Small intestine (tissue), 7 donors: Measurements from ENCODE around the gene TP53BP1. TPM values are rescaled to one million over a fixed set of nuclear protein-coding genes. Genes with fewer than 3 reads are reported as not detected.

Experiments used
- DNase-seq, 2 donors: peaks; one replicate each; pipeline versions ENCODE4 v3.0.0 to v3.0.0-alpha.2; 2013
- FAIRE-seq: peaks from 2 replicates; lab custom pipeline; 2012; peaks lifted over from hg19 to GRCh38; lab: Jason Lieb, UNC
- H3K27ac ChIP-seq, 3 donors: one replicate each; pipeline ENCODE4 v1.5.1; 2013; ENCODE audit warnings: low read length in 2 of 3, mild to moderate bottlenecking in 2 of 3, control low read depth in 1 of 3, inconsistent platforms in 1 of 3, low read depth in 1 of 3, moderate library complexity in 1 of 3
- H3K27me3 ChIP-seq, 3 donors: one replicate each; pipeline ENCODE4 v1.6.1; 2013; ENCODE audit warnings: low read length in 3 of 3, inconsistent platforms in 1 of 3; ENCODE audit not compliant: control insufficient read depth in 3 of 3, insufficient read depth in 3 of 3
- H3K36me3 ChIP-seq, 3 donors: one replicate each; pipeline ENCODE4 v1.6.1; 2013; ENCODE audit warnings: low read length in 3 of 3, inconsistent platforms in 1 of 3, low read depth in 1 of 3, mild to moderate bottlenecking in 1 of 3, moderate library complexity in 1 of 3; ENCODE audit not compliant: control insufficient read depth in 3 of 3, insufficient read depth in 2 of 3
- H3K4me1 ChIP-seq, 3 donors: one replicate each; pipeline ENCODE4 v1.6.1; 2013; ENCODE audit warnings: low read length in 2 of 3, inconsistent platforms in 1 of 3, low read depth in 1 of 3, mild to moderate bottlenecking in 1 of 3, moderate library complexity in 1 of 3; ENCODE audit not compliant: control insufficient read depth in 3 of 3, insufficient read depth in 2 of 3
- H3K4me3 ChIP-seq, 3 donors: one replicate each; pipeline ENCODE4 v1.5.1; 2013; ENCODE audit warnings: low read length in 3 of 3, control low read depth in 1 of 3, inconsistent platforms in 1 of 3, low read depth in 1 of 3, mild to moderate bottlenecking in 1 of 3, moderate library complexity in 1 of 3
- H3K9me3 ChIP-seq, 2 donors: one replicate each; pipeline ENCODE4 v1.6.1; 2013; ENCODE audit warnings: low read depth in 1 of 2, low read length in 1 of 2; ENCODE audit not compliant: control insufficient read depth in 2 of 2, insufficient read depth in 1 of 2
- WGBS, 3 donors: extraction: QIAGEN DNeasy Blood & Tissue Kit; methylation state at CpG; one replicate each; pipeline ENCODE4 v1.1.7; 2013; 5-methylcytosine and 5-hydroxymethylcytosine counted together
- polyA plus RNA-seq, 4 donors: library from polyadenylated mRNA; stranded (reverse) in 3 of 4; unstranded in 1 of 4; fragments of 200-250 nt in 3 of 4; fragments of 120-200 nt in 1 of 4; gene quantifications; one replicate each; pipeline versions ENCODE4 v1.2.1 to v1.2.3, GENCODE V29; 2013
- donor health status: healthy with polysubstance abuse.
- donor health status: control.
- donor health status: control.
- donor health status: Bipolar disorder and iron deficiency.
- donor health status: healthy.

Gene TP53BP1
- polyA plus RNA-seq, 4 donors = 1.1 to 28.5 (median 5.6) TPM

DNA sequence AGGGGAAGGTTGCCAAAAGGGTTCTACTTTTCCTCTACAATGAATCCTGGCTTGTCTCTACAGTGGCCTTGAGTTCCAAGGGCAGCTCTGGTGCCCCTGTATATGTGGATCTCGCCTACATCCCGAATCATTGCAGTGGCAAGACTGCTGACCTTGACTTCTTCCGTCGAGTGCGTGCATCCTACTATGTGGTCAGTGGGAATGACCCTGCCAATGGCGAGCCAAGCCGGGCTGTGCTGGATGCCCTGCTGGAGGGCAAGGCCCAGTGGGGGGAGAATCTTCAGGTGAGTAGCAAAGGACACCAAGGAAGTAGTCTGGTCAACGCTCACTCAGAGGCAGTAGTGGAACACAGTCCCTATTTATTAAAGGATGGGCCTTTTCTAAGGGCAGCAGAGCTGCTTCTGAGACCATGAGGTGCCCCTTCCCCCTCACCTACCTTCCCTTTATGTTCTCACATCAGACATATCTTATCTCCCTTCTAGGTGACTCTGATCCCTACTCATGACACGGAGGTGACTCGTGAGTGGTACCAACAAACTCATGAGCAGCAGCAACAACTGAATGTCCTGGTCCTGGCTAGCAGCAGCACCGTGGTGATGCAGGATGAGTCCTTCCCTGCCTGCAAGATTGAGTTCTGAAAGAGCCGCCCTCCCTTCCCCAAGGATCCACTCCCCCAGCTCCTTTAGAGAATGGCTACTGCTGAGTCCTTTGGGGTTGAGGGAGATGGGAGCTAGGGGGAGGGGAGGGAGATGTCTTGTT lies 36.8 kb upstream of the TP53BP1 start:
- Histone ChIP-seq H3K36me3 (peaks cover 0 to 41% (median 3%) of the 10 kb centered on the region in 3 donors), H3K4me3 (no peak overlapping the region), H3K9me3 (no peaks in the 10 kb centered on the region), H3K27ac (no peak overlapping the region), H3K27me3 (no peaks in the 10 kb centered on the region), H3K4me1 (peaks cover 0 to 10% (median 0%) of the 10 kb centered on the region in 3 donors)
- no peak for DNase-seq
- FAIRE-seq = no peak
- WGBS, 3 donors = 84 to 90% (median 87%) methylated on average over 12 of the region's 12 CpGs

DNA sequence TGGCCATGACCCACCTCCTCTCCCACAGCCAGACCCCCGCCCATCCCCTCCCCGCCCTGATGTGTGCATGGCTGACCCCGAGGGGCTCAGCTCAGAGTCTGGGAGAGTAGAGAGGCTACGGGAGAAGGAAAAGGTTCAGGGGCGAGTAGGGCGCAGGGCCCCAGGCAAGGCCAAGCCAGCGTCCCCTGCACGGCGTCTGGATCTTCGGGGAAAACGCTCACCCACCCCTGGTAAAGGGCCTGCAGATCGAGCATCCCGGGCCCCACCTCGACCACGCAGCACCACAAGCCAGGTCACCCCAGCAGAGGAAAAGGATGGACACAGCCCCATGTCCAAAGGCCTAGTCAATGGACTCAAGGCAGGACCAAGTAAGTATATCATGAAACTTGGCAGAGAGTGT lies 36.2 kb upstream of the TP53BP1 start:
- Histone ChIP-seq H3K9me3 (no peaks in the 10 kb centered on the region), H3K4me1 (peaks cover 0 to 10% (median 0%) of the 10 kb centered on the region in 3 donors), H3K4me3 (no peak overlapping the region), H3K27ac (no peak overlapping the region), H3K27me3 (no peaks in the 10 kb centered on the region), H3K36me3 (peaks cover 0 to 40% (median 0%) of the 10 kb centered on the region in 3 donors)
- 87 to 92% (median 92%) methylated on average over 15 of the region's 15 CpGs for WGBS, 3 donors
- no peak for FAIRE-seq
- no peak for DNase-seq

DNA sequence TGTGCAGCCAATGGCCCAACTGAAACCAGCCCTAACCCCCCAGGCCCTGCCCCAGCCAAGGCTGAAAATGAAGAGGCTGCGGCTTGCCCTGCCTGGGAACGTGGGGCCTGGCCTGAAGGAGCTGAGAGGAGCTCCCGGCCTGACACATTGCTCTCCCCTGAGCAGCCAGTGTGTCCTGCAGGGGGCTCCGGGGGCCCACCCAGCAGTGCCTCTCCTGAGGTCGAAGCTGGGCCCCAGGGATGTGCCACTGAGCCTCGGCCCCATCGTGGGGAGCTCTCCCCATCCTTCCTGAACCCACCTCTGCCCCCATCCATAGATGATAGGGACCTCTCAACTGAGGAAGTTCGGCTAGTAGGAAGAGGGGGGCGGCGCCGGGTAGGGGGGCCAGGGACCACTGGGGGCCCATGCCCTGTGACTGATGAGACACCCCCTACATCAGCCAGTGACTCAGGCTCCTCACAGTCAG lies 35.6 kb upstream of the TP53BP1 start:
- DNase-seq (no peak), FAIRE-seq (no peak)
- WGBS, 3 donors = 81 to 88% (median 85%) methylated on average over 11 of the region's 11 CpGs
- H3K27ac ChIP-seq = no peak overlapping the region
- H3K9me3 ChIP-seq = no peaks in the 10 kb centered on the region
- peaks cover 0 to 39% (median 0%) of the 10 kb centered on the region in 3 donors for H3K36me3 ChIP-seq
- H3K4me3 ChIP-seq = no peak overlapping the region
- peaks cover 0 to 10% (median 0%) of the 10 kb centered on the region in 3 donors for H3K4me1 ChIP-seq
- H3K27me3 ChIP-seq = no peaks in the 10 kb centered on the region

DNA sequence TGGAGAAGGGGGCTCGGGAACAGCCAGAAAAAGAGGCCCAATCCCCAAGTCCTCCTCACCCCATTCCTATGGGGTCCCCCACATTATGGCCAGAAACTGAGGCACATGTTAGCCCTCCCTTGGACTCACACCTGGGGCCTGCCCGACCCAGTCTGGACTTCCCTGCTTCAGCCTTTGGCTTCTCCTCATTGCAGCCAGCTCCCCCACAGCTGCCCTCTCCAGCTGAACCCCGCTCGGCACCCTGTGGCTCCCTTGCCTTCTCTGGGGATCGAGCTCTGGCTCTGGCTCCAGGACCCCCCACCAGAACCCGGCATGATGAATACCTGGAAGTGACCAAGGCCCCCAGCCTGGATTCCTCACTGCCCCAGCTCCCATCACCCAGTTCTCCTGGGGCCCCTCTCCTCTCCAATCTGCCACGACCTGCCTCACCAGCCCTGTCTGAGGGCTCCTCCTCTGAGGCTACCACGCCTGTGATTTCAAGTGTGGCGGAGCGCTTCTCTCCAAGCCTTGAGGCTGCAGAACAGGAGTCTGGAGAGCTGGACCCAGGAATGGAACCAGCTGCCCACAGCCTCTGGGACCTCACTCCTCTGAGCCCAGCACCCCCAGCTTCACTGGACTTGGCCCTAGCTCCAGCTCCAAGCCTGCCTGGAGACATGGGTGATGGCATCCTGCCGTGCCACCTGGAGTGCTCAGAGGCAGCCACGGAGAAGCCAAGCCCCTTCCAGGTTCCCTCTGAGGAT lies 35.0 kb upstream of the TP53BP1 start:
- peaks cover 0 to 45% (median 0%) of the 10 kb centered on the region in 3 donors for H3K36me3 ChIP-seq
- H3K4me1 ChIP-seq = peaks cover 0 to 6% (median 0%) of the 10 kb centered on the region in 3 donors
- no peak overlapping the region for H3K4me3 ChIP-seq
- no peak overlapping the region for H3K27ac ChIP-seq
- DNase-seq = no peak
- 83 to 88% (median 87%) methylated on average over 12 of the region's 12 CpGs for WGBS, 3 donors
- no peaks in the 10 kb centered on the region for H3K27me3 ChIP-seq
- no peaks in the 10 kb centered on the region for H3K9me3 ChIP-seq
- FAIRE-seq = no peak

DNA sequence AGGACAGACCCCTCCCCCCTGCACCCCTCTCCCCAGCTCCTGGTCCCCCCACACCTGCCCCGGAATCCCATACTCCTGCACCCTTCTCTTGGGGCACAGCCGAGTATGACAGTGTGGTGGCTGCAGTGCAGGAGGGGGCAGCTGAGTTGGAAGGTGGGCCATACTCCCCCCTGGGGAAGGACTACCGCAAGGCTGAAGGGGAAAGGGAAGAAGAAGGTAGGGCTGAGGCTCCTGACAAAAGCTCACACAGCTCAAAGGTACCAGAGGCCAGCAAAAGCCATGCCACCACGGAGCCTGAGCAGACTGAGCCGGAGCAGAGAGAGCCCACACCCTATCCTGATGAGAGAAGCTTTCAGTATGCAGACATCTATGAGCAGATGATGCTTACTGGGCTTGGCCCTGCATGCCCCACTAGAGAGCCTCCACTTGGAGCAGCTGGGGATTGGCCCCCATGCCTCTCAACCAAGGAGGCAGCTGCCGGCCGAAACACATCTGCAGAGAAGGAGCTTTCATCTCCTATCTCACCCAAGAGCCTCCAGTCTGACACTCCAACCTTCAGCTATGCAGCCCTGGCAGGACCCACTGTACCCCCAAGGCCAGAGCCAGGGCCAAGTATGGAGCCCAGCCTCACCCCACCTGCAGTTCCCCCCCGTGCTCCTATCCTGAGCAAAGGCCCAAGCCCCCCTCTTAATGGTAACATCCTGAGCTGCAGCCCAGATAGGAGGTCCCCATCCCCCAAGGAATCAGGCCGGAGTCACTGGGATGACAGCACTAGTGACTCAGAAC lies 34.3 kb upstream of the TP53BP1 start:
- Histone ChIP-seq H3K36me3 (peaks cover 0 to 50% (median 0%) of the 10 kb centered on the region in 3 donors), H3K9me3 (no peaks in the 10 kb centered on the region), H3K27ac (no peak overlapping the region), H3K4me3 (no peak overlapping the region), H3K4me1 (peaks cover 0 to 6% (median 0%) of the 10 kb centered on the region in 3 donors), H3K27me3 (no peaks in the 10 kb centered on the region)
- FAIRE-seq (no peak), DNase-seq (no peak)
- WGBS, 3 donors = 80 to 88% (median 82%) methylated on average over 9 of the region's 9 CpGs

DNA sequence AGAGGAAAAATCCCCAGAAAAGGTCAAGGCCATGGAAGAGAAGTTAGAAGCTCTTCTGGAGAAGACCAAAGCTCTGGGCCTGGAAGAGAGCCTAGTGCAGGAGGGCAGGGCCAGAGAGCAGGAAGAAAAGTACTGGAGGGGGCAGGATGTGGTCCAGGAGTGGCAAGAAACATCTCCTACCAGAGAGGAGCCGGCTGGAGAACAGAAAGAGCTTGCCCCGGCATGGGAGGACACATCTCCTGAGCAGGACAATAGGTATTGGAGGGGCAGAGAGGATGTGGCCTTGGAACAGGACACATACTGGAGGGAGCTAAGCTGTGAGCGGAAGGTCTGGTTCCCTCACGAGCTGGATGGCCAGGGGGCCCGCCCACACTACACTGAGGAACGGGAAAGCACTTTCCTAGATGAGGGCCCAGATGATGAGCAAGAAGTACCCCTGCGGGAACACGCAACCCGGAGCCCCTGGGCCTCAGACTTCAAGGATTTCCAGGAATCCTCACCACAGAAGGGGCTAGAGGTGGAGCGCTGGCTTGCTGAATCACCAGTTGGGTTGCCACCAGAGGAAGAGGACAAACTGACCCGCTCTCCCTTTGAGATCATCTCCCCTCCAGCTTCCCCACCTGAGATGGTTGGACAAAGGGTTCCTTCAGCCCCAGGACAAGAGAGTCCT lies 33.4 kb upstream of the TP53BP1 start:
- Histone ChIP-seq H3K27ac (no peak overlapping the region), H3K4me1 (peaks cover 0 to 3% (median 0%) of the 10 kb centered on the region in 3 donors), H3K9me3 (no peaks in the 10 kb centered on the region), H3K27me3 (no peaks in the 10 kb centered on the region), H3K4me3 (no peak overlapping the region), H3K36me3 (peaks cover 0 to 58% (median 0%) of the 10 kb centered on the region in 3 donors)
- DNase-seq (no peak), FAIRE-seq (no peak)
- WGBS, 3 donors = 85 to 86% (median 86%) methylated on average over 11 of the region's 11 CpGs

DNA sequence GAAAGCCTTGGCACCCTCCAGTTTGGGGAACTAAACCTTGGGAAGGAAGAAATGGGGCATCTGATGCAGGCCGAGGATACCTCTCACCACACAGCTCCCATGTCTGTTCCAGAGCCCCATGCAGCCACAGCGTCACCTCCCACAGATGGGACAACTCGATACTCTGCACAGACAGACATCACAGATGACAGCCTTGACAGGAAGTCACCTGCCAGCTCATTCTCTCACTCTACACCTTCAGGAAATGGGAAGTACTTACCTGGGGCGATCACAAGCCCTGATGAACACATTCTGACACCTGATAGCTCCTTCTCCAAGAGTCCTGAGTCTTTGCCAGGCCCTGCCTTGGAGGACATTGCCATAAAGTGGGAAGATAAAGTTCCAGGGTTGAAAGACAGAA lies 32.2 kb upstream of the TP53BP1 start:
- Histone ChIP-seq H3K27ac (no peak overlapping the region), H3K4me3 (no peak overlapping the region), H3K36me3 (peaks cover 0 to 54% (median 0%) of the 10 kb centered on the region in 3 donors), H3K9me3 (no peaks in the 10 kb centered on the region), H3K4me1 (no peaks in the 10 kb centered on the region), H3K27me3 (no peaks in the 10 kb centered on the region)
- FAIRE-seq (no peak), DNase-seq (no peak)
- WGBS, 3 donors = 70 to 83% (median 77%) methylated on average over 4 of the region's 4 CpGs
